Measurements from ENCODE around the gene PRTFDC1. TPM values are rescaled to one million over a fixed set of nuclear protein-coding genes. Genes with fewer than 3 reads are reported as not detected.
A peak's percentile ranks its signal among the peaks of the same experiment; 100 is the strongest.

PRTFDC1 gene
- 1 to 10 TPM in 1 of 5 experiments, under 1 TPM in 4; 0.51 to 1.7 (median 0.88) TPM for total RNA-seq
- polyA plus RNA-seq, result under 1 TPM; 0.13 to 0.69 TPM
- total RNA-seq, result 0.81 reads per million

GRCh38 chr10:24952143-24952706 lies at the start of gene PRTFDC1:
PRTFDC1 (minus strand) TSS chr10:24952606; CDS start chr10:24952575, 31 bp downstream.
- DNase-seq (peak in 8 of 9 donors; percentile 10 to 50 (median 32)), ATAC-seq (peak; percentile 54)
- ChIA-PET CTCF (interaction anchor here (0.6 to 2.0 kb wide), 13 partner anchors 19 to 386 kb away, joined by 3 to 10 read pairs (median 4); no protein-coding TSS in a partner anchor), POLR2A (interaction anchor here (0.6 to 1.5 kb wide), 7 partner anchors 20 to 330 kb away, joined by 3 read pairs; partner anchors contain the start of genes ARHGAP21 and ENKUR)
- H3K4me1 Mint-ChIP-seq, result peaks cover 7 to 32% (median 19%) of the 10 kb centered on the region in 7 donors
- Histone ChIP-seq H3K4me3 (ENCODE audit: low read length) (peak within 1 kb of the TSS; percentile 55), H3K36me3 (ENCODE audit: control insufficient read depth in 2 of 3, insufficient read depth in 3 of 3, low read length in 3 of 3) (no peaks in the 10 kb centered on the region), H3K9me3 (ENCODE audit: control insufficient read depth in 2 of 3, low read length in 3 of 3) (no peaks in the 10 kb centered on the region), H3K4me1 (ENCODE audit: control insufficient read depth in 2 of 2, insufficient read depth in 2 of 2, low read length in 2 of 2) (peaks cover 4 to 6% of the 10 kb centered on the region in 2 donors), H3K27me3 (ENCODE audit: control insufficient read depth in 2 of 2, insufficient read depth in 2 of 2, low read length in 2 of 2) (no peaks in the 10 kb centered on the region), H3K27ac (ENCODE audit: low read depth, low read length) (peak within 1 kb of the TSS; percentile 59)
- H3K27ac Mint-ChIP-seq, result peak within 1 kb of the TSS; percentile 49 to 91 (median 85)
- peaks cover 0 to 1% (median 0%) of the 10 kb centered on the region in 11 donors for H3K9me3 Mint-ChIP-seq
- H3K36me3 Mint-ChIP-seq, result no peaks in the 10 kb centered on the region
- H3K27me3 Mint-ChIP-seq, result no peaks in the 10 kb centered on the region
- H3K4me3 Mint-ChIP-seq, result peak within 1 kb of the TSS; percentile 76 to 89 (median 86)
- intact Hi-C loops (cut with micrococcal nuclease), result loop anchor here (1.0 to 5.0 kb wide), 9 partner anchors 64 to 330 kb away; partner anchors contain the start of genes ENKUR (in 1 of the 2) and THNSL1 (in 1 of the 2)

- Mint-ChIP-seq H3K36me3 (peaks cover 0 to 18% (median 7%) of the 10 kb centered on the region in 5 donors), H3K4me3 (no peak overlapping the region), H3K4me1 (peaks cover 0 to 4% (median 0%) of the 10 kb centered on the region in 7 donors), H3K27me3 (peaks cover 0 to 26% (median 0%) of the 10 kb centered on the region in 5 donors), H3K9me3 (peaks cover 2 to 26% (median 11%) of the 10 kb centered on the region in 11 donors), H3K27ac (no peak overlapping the region)
- ATAC-seq (no peak), DNase-seq (no peak)
- Histone ChIP-seq H3K27me3 (ENCODE audit: control insufficient read depth in 2 of 2, insufficient read depth in 2 of 2, low read length in 2 of 2) (no peaks in the 10 kb centered on the region), H3K9me3 (ENCODE audit: control insufficient read depth in 2 of 3, low read length in 3 of 3) (no peaks in the 10 kb centered on the region), H3K4me3 (ENCODE audit: low read length) (no peak overlapping the region), H3K4me1 (ENCODE audit: control insufficient read depth in 2 of 2, insufficient read depth in 2 of 2, low read length in 2 of 2) (no peaks in the 10 kb centered on the region), H3K36me3 (ENCODE audit: control insufficient read depth in 2 of 3, insufficient read depth in 3 of 3, low read length in 3 of 3) (no peaks in the 10 kb centered on the region), H3K27ac (ENCODE audit: low read depth, low read length) (no peak overlapping the region)
- intact Hi-C loops (cut with micrococcal nuclease), result no loop called here
- ChIA-PET CTCF (interaction anchor here (0.9 kb wide), 1 partner anchor 355 kb away, joined by 3 read pairs; no protein-coding TSS in a partner anchor), POLR2A (no interaction called here)
Observed at GRCh38 chr10:24998044-24998443, 45.6 kb upstream of the PRTFDC1 start.

- ChIA-PET POLR2A (no interaction called here), CTCF (no interaction called here)
- Histone ChIP-seq H3K4me1 (ENCODE audit: control insufficient read depth in 2 of 2, insufficient read depth in 2 of 2, low read length in 2 of 2) (no peaks in the 10 kb centered on the region), H3K27ac (ENCODE audit: low read depth, low read length) (no peak overlapping the region), H3K27me3 (ENCODE audit: control insufficient read depth in 2 of 2, insufficient read depth in 2 of 2, low read length in 2 of 2) (no peaks in the 10 kb centered on the region), H3K36me3 (ENCODE audit: control insufficient read depth in 2 of 3, insufficient read depth in 3 of 3, low read length in 3 of 3) (no peaks in the 10 kb centered on the region), H3K9me3 (ENCODE audit: control insufficient read depth in 2 of 3, low read length in 3 of 3) (no peaks in the 10 kb centered on the region), H3K4me3 (ENCODE audit: low read length) (no peak overlapping the region)
- DNase-seq, result no peak
- Mint-ChIP-seq H3K4me3 (no peak overlapping the region), H3K36me3 (peaks cover 0 to 4% (median 0%) of the 10 kb centered on the region in 5 donors), H3K9me3 (peaks cover 0 to 5% (median 1%) of the 10 kb centered on the region in 11 donors), H3K27me3 (peaks cover 0 to 12% (median 0%) of the 10 kb centered on the region in 5 donors), H3K4me1 (peaks cover 0 to 4% (median 0%) of the 10 kb centered on the region in 7 donors), H3K27ac (no peak overlapping the region)
- no peak for ATAC-seq
- intact Hi-C loops (cut with micrococcal nuclease), result no loop called here
Observed at GRCh38 chr10:24995072-24995471, 42.7 kb upstream of the PRTFDC1 start.

GRCh38 chr10:24993237-24993958 lies 41.0 kb upstream of the PRTFDC1 start:
- Mint-ChIP-seq H3K27me3 (peaks cover 0 to 10% (median 0%) of the 10 kb centered on the region in 5 donors), H3K27ac (no peak overlapping the region), H3K9me3 (peaks cover 0 to 1% (median 0%) of the 10 kb centered on the region in 11 donors), H3K36me3 (peaks cover 0 to 4% (median 0%) of the 10 kb centered on the region in 5 donors), H3K4me3 (no peak overlapping the region), H3K4me1 (peaks cover 0 to 5% (median 0%) of the 10 kb centered on the region in 7 donors)
- H3K4me3 ChIP-seq (ENCODE audit: low read length), result no peak overlapping the region
- H3K4me1 ChIP-seq (ENCODE audit: control insufficient read depth in 2 of 2, insufficient read depth in 2 of 2, low read length in 2 of 2), result no peaks in the 10 kb centered on the region
- H3K27me3 ChIP-seq (ENCODE audit: control insufficient read depth in 2 of 2, insufficient read depth in 2 of 2, low read length in 2 of 2), result no peaks in the 10 kb centered on the region
- intact Hi-C loops (cut with micrococcal nuclease), result no loop called here
- H3K36me3 ChIP-seq (ENCODE audit: control insufficient read depth in 2 of 3, insufficient read depth in 3 of 3, low read length in 3 of 3), result no peaks in the 10 kb centered on the region
- ATAC-seq (no peak), DNase-seq (no peak)
- H3K27ac ChIP-seq (ENCODE audit: low read depth, low read length), result no peak overlapping the region
- ChIA-PET POLR2A (no interaction called here), CTCF (interaction anchor here (0.7 to 1.3 kb wide), 2 partner anchors 13 to 350 kb away, joined by 3 read pairs; no protein-coding TSS in a partner anchor)
- H3K9me3 ChIP-seq (ENCODE audit: control insufficient read depth in 2 of 3, low read length in 3 of 3), result no peaks in the 10 kb centered on the region

GRCh38 chr10:24992512-24993133 lies 40.2 kb upstream of the PRTFDC1 start:
- Mint-ChIP-seq H3K36me3 (peaks cover 0 to 4% (median 0%) of the 10 kb centered on the region in 5 donors), H3K4me3 (no peak overlapping the region), H3K4me1 (peaks cover 0 to 4% (median 0%) of the 10 kb centered on the region in 7 donors), H3K9me3 (peaks cover 0 to 1% (median 0%) of the 10 kb centered on the region in 11 donors), H3K27me3 (peaks cover 0 to 10% (median 0%) of the 10 kb centered on the region in 5 donors), H3K27ac (no peak overlapping the region)
- intact Hi-C loops (cut with micrococcal nuclease), result no loop called here
- Histone ChIP-seq H3K27ac (ENCODE audit: low read depth, low read length) (no peak overlapping the region), H3K36me3 (ENCODE audit: control insufficient read depth in 2 of 3, insufficient read depth in 3 of 3, low read length in 3 of 3) (no peaks in the 10 kb centered on the region), H3K27me3 (ENCODE audit: control insufficient read depth in 2 of 2, insufficient read depth in 2 of 2, low read length in 2 of 2) (no peaks in the 10 kb centered on the region), H3K4me1 (ENCODE audit: control insufficient read depth in 2 of 2, insufficient read depth in 2 of 2, low read length in 2 of 2) (no peaks in the 10 kb centered on the region), H3K4me3 (ENCODE audit: low read length) (no peak overlapping the region), H3K9me3 (ENCODE audit: control insufficient read depth in 2 of 3, low read length in 3 of 3) (no peaks in the 10 kb centered on the region)
- CTCF ChIA-PET, result interaction anchor here (0.7 to 1.3 kb wide), 3 partner anchors 14 to 369 kb away, joined by 3 to 4 read pairs (median 3); no protein-coding TSS in a partner anchor
- ATAC-seq (no peak), DNase-seq (no peak)
- POLR2A ChIA-PET, result no interaction called here

GRCh38 chr10:24991298-24991697 lies 38.9 kb upstream of the PRTFDC1 start:
- DNase-seq (no peak), ATAC-seq (no peak)
- H3K4me3 ChIP-seq (ENCODE audit: low read length), result no peak overlapping the region
- CTCF ChIA-PET, result interaction anchor here (1.0 to 1.1 kb wide), 2 partner anchors 39 to 374 kb away, joined by 4 read pairs; no protein-coding TSS in a partner anchor
- peaks cover 0 to 4% (median 0%) of the 10 kb centered on the region in 7 donors for H3K4me1 Mint-ChIP-seq
- H3K4me1 ChIP-seq (ENCODE audit: control insufficient read depth in 2 of 2, insufficient read depth in 2 of 2, low read length in 2 of 2), result no peaks in the 10 kb centered on the region
- no peaks in the 10 kb centered on the region for H3K27me3 ChIP-seq (ENCODE audit: control insufficient read depth in 2 of 2, insufficient read depth in 2 of 2, low read length in 2 of 2)
- no peaks in the 10 kb centered on the region for H3K9me3 ChIP-seq (ENCODE audit: control insufficient read depth in 2 of 3, low read length in 3 of 3)
- POLR2A ChIA-PET, result no interaction called here
- no peaks in the 10 kb centered on the region for H3K9me3 Mint-ChIP-seq
- H3K36me3 Mint-ChIP-seq, result no peaks in the 10 kb centered on the region
- H3K27ac Mint-ChIP-seq, result no peak overlapping the region
- intact Hi-C loops (cut with micrococcal nuclease), result no loop called here
- no peaks in the 10 kb centered on the region for H3K36me3 ChIP-seq (ENCODE audit: control insufficient read depth in 2 of 3, insufficient read depth in 3 of 3, low read length in 3 of 3)
- H3K27me3 Mint-ChIP-seq, result peaks cover 0 to 10% (median 0%) of the 10 kb centered on the region in 5 donors
- no peak overlapping the region for H3K4me3 Mint-ChIP-seq
- H3K27ac ChIP-seq (ENCODE audit: low read depth, low read length), result no peak overlapping the region

All from naive thymus-derived CD4-positive, alpha-beta T cell (primary cell).